Vagina (tissue), 2 donors: ENCODE data around the gene CREB5.

Source experiments
- CTCF ChIP-seq, 3 experiments: fragments of 450-650 bp in 2 of 3; fragments of 200-600 bp in 1 of 3; sonication (generic) in 1 of 3; IDR thresholded peaks; one replicate each; pipeline ENCODE4 v1.5.1; 2017 to 2019; ENCODE audit warnings: antibody characterized with exemption in 3 of 3, mild to moderate bottlenecking in 2 of 3, moderate library complexity in 2 of 3
- POLR2A ChIP-seq, 2 donors: fragments of 450-650 bp; IDR thresholded peaks; one replicate each; pipeline ENCODE4 v1.6.1; 2017; ENCODE audit warnings: antibody characterized with exemption in 2 of 2, mild to moderate bottlenecking in 2 of 2, moderate library complexity in 2 of 2

GRCh38 chr7:28531291-28531690 is 119.0 kb downstream of the CREB5 start:
- TF ChIP-seq CTCF (IDR thresholded peaks at IDR 0.05) (no peak), POLR2A (IDR thresholded peaks at IDR 0.05) (no peak)
